Neural progenitor cell (in vitro differentiated cells): ENCODE results near the gene NPIPA2. TPM values are rescaled to one million over a fixed set of nuclear protein-coding genes. Genes with fewer than 3 reads are reported as not detected.
"Not testable (repeated sequence)": the region's sequence is repeated elsewhere in the genome, so short reads cannot be mapped to it uniquely, and the experiment has no call there.

Experiments used
- DNase-seq: peaks from one replicate; pipeline ENCODE4 v3.0.0-alpha.2; 2016; ENCODE audit warnings: low spot score
- H2AFZ ChIP-seq: fragments of 200-600 bp; sonication (generic); replicated peaks from 2 replicates; pipeline ENCODE4 v1.6.1; 2016; ENCODE audit warnings: antibody characterized with exemption
- H3F3A ChIP-seq: fragments of 200-600 bp; sonication (generic); 2 replicates; pipeline ENCODE4 v1.6.1; 2016; ENCODE audit warnings: antibody characterized with exemption, low read depth
- H3K27ac ChIP-seq: fragments of 200-600 bp; sonication (generic); 2 replicates; pipeline ENCODE4 v1.5.1; 2016; ENCODE audit warnings: mild to moderate bottlenecking
- H3K27me3 ChIP-seq: fragments of 200-600 bp; sonication (generic); 2 replicates; pipeline ENCODE4 v1.6.1; 2016; ENCODE audit warnings: mild to moderate bottlenecking, moderate library complexity
- H3K36me3 ChIP-seq: fragments of 200-600 bp; sonication (generic); 2 replicates; pipeline ENCODE4 v1.5.1; 2016
- H3K4me1 ChIP-seq: fragments of 200-600 bp; sonication (generic); 2 replicates; pipeline ENCODE4 v1.6.1; 2016; ENCODE audit warnings: mixed run types
- H3K4me2 ChIP-seq: fragments of 200-600 bp; sonication (generic); 2 replicates; pipeline ENCODE4 v1.6.1; 2016
- H3K4me3 ChIP-seq: fragments of 200-600 bp; sonication (generic); 2 replicates; pipeline ENCODE4 v1.5.1; 2016
- H3K79me2 ChIP-seq: fragments of 200-600 bp; sonication (generic); 2 replicates; pipeline ENCODE4 v1.6.1; 2016; ENCODE audit warnings: low read depth
- H3K9ac ChIP-seq: fragments of 200-600 bp; sonication (generic); 2 replicates; pipeline ENCODE4 v1.6.1; 2016
- H3K9me3 ChIP-seq: fragments of 200-600 bp; sonication (generic); 2 replicates; pipeline ENCODE4 v1.5.1; 2016; ENCODE audit warnings: low read depth
- H4K20me1 ChIP-seq: fragments of 200-600 bp; sonication (generic); 2 replicates; pipeline ENCODE4 v1.6.1; 2016; ENCODE audit warnings: low read depth
- H3K27ac Mint-ChIP-seq: 3 replicates; pipeline ENCODE4 v1.8.0; 2021; ENCODE audit warnings: mixed read lengths
- H3K27me3 Mint-ChIP-seq: 2 replicates; pipeline ENCODE4 v1.8.0; 2022; ENCODE audit warnings: low read depth, mild to moderate bottlenecking, inconsistent platforms, moderate library complexity, mixed read lengths; ENCODE audit not compliant: insufficient read depth
- H3K36me3 Mint-ChIP-seq: 3 replicates; pipeline ENCODE4 v1.8.0; 2021; ENCODE audit warnings: mixed read lengths
- H3K4me1 Mint-ChIP-seq: 3 replicates; pipeline ENCODE4 v1.8.0; 2021; ENCODE audit warnings: mixed read lengths
- H3K4me3 Mint-ChIP-seq: 3 replicates; pipeline ENCODE4 v1.8.0; 2021; ENCODE audit warnings: mild to moderate bottlenecking, moderate library complexity, mixed read lengths
- H3K9me3 Mint-ChIP-seq: 3 replicates; pipeline ENCODE4 v1.8.0; 2020; ENCODE audit warnings: mixed read lengths
- total RNA-seq: library from RNA; depleted of rRNA; stranded (reverse); fragments of >200 nt; gene quantifications from 2 replicates; pipeline ENCODE4 v1.2.3, GENCODE V29; 2015; ENCODE audit warnings: low replicate concordance

Gene NPIPA2
- total RNA-seq, 1 donor from 2014 or later = 2.7 TPM

- not testable (repeated sequence) for H3K36me3 Mint-ChIP-seq
Measured at GRCh38 chr16:14741794-14742193, 539 bp upstream of the NPIPA2 start.

GRCh38 chr16:14773654-14774053 is 31.3 kb downstream of the NPIPA2 start:
- H3K27me3 Mint-ChIP-seq, H3K4me3 ChIP-seq, H3K4me3 Mint-ChIP-seq, H3K4me1 Mint-ChIP-seq, H3K9me3 Mint-ChIP-seq, H3K27ac ChIP-seq, H3K27me3 ChIP-seq, H3K36me3 Mint-ChIP-seq, DNase-seq, H3K4me2 ChIP-seq, H3K27ac Mint-ChIP-seq, H3K36me3 ChIP-seq, H3K79me2 ChIP-seq, H2AFZ ChIP-seq, H4K20me1 ChIP-seq, H3K4me1 ChIP-seq, H3F3A ChIP-seq, H3K9ac ChIP-seq, H3K9me3 ChIP-seq: not testable (repeated sequence)

More at GRCh38 chr16:14741794-14742193, 539 bp upstream of the NPIPA2 start:
- not testable (repeated sequence) for H3K27ac ChIP-seq, H2AFZ ChIP-seq, H3K9me3 ChIP-seq, H3F3A ChIP-seq, H3K36me3 ChIP-seq, H3K27me3 Mint-ChIP-seq, H3K79me2 ChIP-seq, H3K4me1 ChIP-seq, DNase-seq, H3K4me3 ChIP-seq, H4K20me1 ChIP-seq, H3K4me3 Mint-ChIP-seq, H3K27ac Mint-ChIP-seq, H3K4me2 ChIP-seq, H3K27me3 ChIP-seq, H3K4me1 Mint-ChIP-seq, H3K9ac ChIP-seq, H3K9me3 Mint-ChIP-seq

GRCh38 chr16:14775624-14776023 is 33.3 kb downstream of the NPIPA2 start:
- DNase-seq, H3K9me3 Mint-ChIP-seq, H3K4me3 ChIP-seq, H3K4me2 ChIP-seq, H3K79me2 ChIP-seq, H3K4me3 Mint-ChIP-seq, H3F3A ChIP-seq, H3K27ac ChIP-seq, H3K36me3 ChIP-seq, H3K36me3 Mint-ChIP-seq, H3K27me3 Mint-ChIP-seq, H3K4me1 Mint-ChIP-seq, H2AFZ ChIP-seq, H3K9ac ChIP-seq, H3K4me1 ChIP-seq, H4K20me1 ChIP-seq, H3K9me3 ChIP-seq, H3K27ac Mint-ChIP-seq, H3K27me3 ChIP-seq: not testable (repeated sequence)

- H3K9me3 ChIP-seq, H3K36me3 Mint-ChIP-seq, H3K4me1 ChIP-seq, H3K27me3 Mint-ChIP-seq, H3K27ac Mint-ChIP-seq, H4K20me1 ChIP-seq, H3K79me2 ChIP-seq, H3K9me3 Mint-ChIP-seq, DNase-seq, H3F3A ChIP-seq, H3K9ac ChIP-seq, H3K4me3 Mint-ChIP-seq, H3K4me3 ChIP-seq, H3K4me2 ChIP-seq, H3K27me3 ChIP-seq, H2AFZ ChIP-seq, H3K27ac ChIP-seq, H3K4me1 Mint-ChIP-seq, H3K36me3 ChIP-seq: not testable (repeated sequence)
Measured at GRCh38 chr16:14776763-14777162, 34.4 kb downstream of the NPIPA2 start.

GRCh38 chr16:14779368-14779877 is 37.1 kb downstream of the NPIPA2 start:
- not testable (repeated sequence) for H3K9ac ChIP-seq, H3K4me3 ChIP-seq, H3K4me3 Mint-ChIP-seq, H3K79me2 ChIP-seq, H3K4me2 ChIP-seq, H3K9me3 Mint-ChIP-seq, H3K4me1 Mint-ChIP-seq, H3K9me3 ChIP-seq, H4K20me1 ChIP-seq, H3K27me3 Mint-ChIP-seq, H3K27me3 ChIP-seq, H3K27ac ChIP-seq, DNase-seq, H3K36me3 Mint-ChIP-seq, H3F3A ChIP-seq, H3K4me1 ChIP-seq, H3K27ac Mint-ChIP-seq, H3K36me3 ChIP-seq, H2AFZ ChIP-seq

GRCh38 chr16:14786180-14786579 is 43.8 kb downstream of the NPIPA2 start:
- not testable (repeated sequence) for H4K20me1 ChIP-seq, H3K36me3 Mint-ChIP-seq, H3K4me3 ChIP-seq, H3K9ac ChIP-seq, H2AFZ ChIP-seq, H3K27ac Mint-ChIP-seq, H3K27me3 Mint-ChIP-seq, H3K4me2 ChIP-seq, H3K36me3 ChIP-seq, H3K4me1 ChIP-seq, H3K9me3 Mint-ChIP-seq, H3F3A ChIP-seq, H3K27me3 ChIP-seq, H3K27ac ChIP-seq, H3K9me3 ChIP-seq, H3K4me3 Mint-ChIP-seq, H3K4me1 Mint-ChIP-seq, DNase-seq, H3K79me2 ChIP-seq

GRCh38 chr16:14789577-14789976 is 47.2 kb downstream of the NPIPA2 start:
- not testable (repeated sequence) for H3K36me3 Mint-ChIP-seq, DNase-seq, H3K27me3 ChIP-seq, H3K27ac ChIP-seq, H3K9me3 ChIP-seq, H3K79me2 ChIP-seq, H3K27ac Mint-ChIP-seq, H3K36me3 ChIP-seq, H4K20me1 ChIP-seq, H3K4me3 Mint-ChIP-seq, H3K4me1 ChIP-seq, H3K9me3 Mint-ChIP-seq, H2AFZ ChIP-seq, H3K9ac ChIP-seq, H3F3A ChIP-seq, H3K27me3 Mint-ChIP-seq, H3K4me1 Mint-ChIP-seq, H3K4me3 ChIP-seq, H3K4me2 ChIP-seq

- H3K27ac Mint-ChIP-seq, H3K4me3 ChIP-seq, H3K4me1 ChIP-seq, H3K4me1 Mint-ChIP-seq, H3K79me2 ChIP-seq, H3K27me3 ChIP-seq, H3K9me3 Mint-ChIP-seq, DNase-seq, H4K20me1 ChIP-seq, H3K36me3 ChIP-seq, H3K4me3 Mint-ChIP-seq, H3F3A ChIP-seq, H3K27me3 Mint-ChIP-seq, H2AFZ ChIP-seq, H3K9me3 ChIP-seq, H3K4me2 ChIP-seq, H3K27ac ChIP-seq, H3K36me3 Mint-ChIP-seq, H3K9ac ChIP-seq: not testable (repeated sequence)
Measured at GRCh38 chr16:14790320-14790956, 48.1 kb downstream of the NPIPA2 start.
